ENCODE results near the gene RABGAP1L.

GRCh38 chr1:174266476-174266875 is 107.2 kb downstream of the RABGAP1L start:
- TF ChIP-seq CTCF (IDR thresholded peaks at IDR 0.05; ENCODE audit: low read depth, low read length) = no peak
- TF ChIP-seq EZH2phosphoT487 (IDR thresholded peaks at IDR 0.05; ENCODE audit: low read depth) = no peak
